Measurements from ENCODE around the gene OVCH2. TPM values are rescaled to one million over a fixed set of nuclear protein-coding genes. Genes with fewer than 3 reads are reported as not detected.

OVCH2 gene
- total RNA-seq, 4 donors from 2014 or later = not detected

DNA sequence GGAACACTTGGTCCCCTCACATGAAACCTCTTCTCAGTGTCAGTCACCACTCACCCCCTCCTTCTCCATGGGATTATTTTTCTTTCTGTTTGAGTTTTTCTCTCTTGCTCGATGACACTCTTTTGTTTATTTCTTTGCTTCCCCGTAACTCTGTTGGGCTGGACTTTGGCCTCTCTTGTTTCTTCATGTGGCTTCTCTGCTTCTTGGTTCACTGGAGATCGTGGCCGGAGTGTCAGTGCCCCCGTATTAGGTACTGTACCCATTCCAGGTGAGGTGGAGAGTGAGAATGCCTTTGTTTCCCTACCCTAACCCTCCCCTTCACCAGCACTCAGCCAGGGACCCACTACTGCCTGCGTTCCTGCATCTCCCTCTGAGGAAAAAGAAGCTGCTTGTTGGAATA lies 65.5 kb downstream of the OVCH2 start:
- Histone ChIP-seq H3K27ac (replicated peaks in 1 of 4) (no peak overlapping the region), H3K4me1 (peaks cover 0 to 18% (median 5%) of the 10 kb centered on the region in 4 donors), H3K27me3 (no peaks in the 10 kb centered on the region), H3K36me3 (peaks cover 0 to 71% (median 27%) of the 10 kb centered on the region in 4 donors), H3K4me3 (no peak overlapping the region), H3K9me3 (no peaks in the 10 kb centered on the region)
- intact Hi-C loops (cut with DNase I) = no loop called here
- WGBS = 79% methylated on average over 6 of the region's 6 CpGs
- DNase-seq (ENCODE audit: extremely low spot score) = no peak
- TF ChIP-seq POLR2A (IDR thresholded peaks at IDR 0.05; ENCODE audit: low read depth) (no peak), POLR2AphosphoS5 (IDR thresholded peaks at IDR 0.05) (no peak), EP300 (IDR thresholded peaks at IDR 0.05) (no peak)
- TF ChIP-seq, protein P1, sequence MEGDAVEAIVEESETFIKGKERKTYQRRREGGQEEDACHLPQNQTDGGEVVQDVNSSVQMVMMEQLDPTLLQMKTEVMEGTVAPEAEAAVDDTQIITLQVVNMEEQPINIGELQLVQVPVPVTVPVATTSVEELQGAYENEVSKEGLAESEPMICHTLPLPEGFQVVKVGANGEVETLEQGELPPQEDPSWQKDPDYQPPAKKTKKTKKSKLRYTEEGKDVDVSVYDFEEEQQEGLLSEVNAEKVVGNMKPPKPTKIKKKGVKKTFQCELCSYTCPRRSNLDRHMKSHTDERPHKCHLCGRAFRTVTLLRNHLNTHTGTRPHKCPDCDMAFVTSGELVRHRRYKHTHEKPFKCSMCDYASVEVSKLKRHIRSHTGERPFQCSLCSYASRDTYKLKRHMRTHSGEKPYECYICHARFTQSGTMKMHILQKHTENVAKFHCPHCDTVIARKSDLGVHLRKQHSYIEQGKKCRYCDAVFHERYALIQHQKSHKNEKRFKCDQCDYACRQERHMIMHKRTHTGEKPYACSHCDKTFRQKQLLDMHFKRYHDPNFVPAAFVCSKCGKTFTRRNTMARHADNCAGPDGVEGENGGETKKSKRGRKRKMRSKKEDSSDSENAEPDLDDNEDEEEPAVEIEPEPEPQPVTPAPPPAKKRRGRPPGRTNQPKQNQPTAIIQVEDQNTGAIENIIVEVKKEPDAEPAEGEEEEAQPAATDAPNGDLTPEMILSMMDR (IDR thresholded peaks at IDR 0.05) = no peak

DNA sequence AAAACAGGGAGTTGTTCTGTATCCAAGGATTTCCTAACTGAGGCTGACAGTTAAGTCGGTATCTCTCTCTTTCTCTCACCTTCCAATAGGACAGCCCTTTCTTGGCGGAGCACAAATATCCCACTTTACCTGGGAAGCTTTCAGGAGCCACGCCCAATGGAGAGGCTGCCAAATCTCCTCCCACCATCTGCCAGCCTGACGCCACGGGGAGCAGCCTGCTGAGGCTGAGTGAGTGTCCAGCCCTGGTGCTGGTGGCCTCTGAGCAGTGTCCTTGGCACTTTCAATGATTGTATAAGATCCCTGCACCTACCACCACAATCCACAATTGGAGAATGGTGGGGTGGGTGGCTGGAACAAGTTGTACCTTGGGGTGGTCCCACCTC lies 66.6 kb downstream of the OVCH2 start:
- 79% methylated on average over 2 of the region's 5 CpGs for WGBS
- Histone ChIP-seq H3K27me3 (no peaks in the 10 kb centered on the region), H3K36me3 (peaks cover 0 to 78% (median 31%) of the 10 kb centered on the region in 4 donors), H3K4me3 (no peak overlapping the region), H3K9me3 (no peaks in the 10 kb centered on the region), H3K4me1 (peaks cover 0 to 18% (median 5%) of the 10 kb centered on the region in 4 donors), H3K27ac (replicated peaks in 1 of 4) (peak overlapping the region in 1 of 4 donors; percentile 50)
- intact Hi-C loops (cut with DNase I) = no loop called here
- DNase-seq (ENCODE audit: extremely low spot score) = no peak
- TF ChIP-seq POLR2A (IDR thresholded peaks at IDR 0.05; ENCODE audit: low read depth) = no peak
- TF ChIP-seq POLR2AphosphoS5 (IDR thresholded peaks at IDR 0.05) = no peak
- TF ChIP-seq, protein P1 (IDR thresholded peaks at IDR 0.05) = no peak
- no peak for TF ChIP-seq EP300 (IDR thresholded peaks at IDR 0.05)

Other genes starting within 250 kb of the OVCH2 start
- gene OLFML1, start 221.0 kb downstream of the OVCH2 start, total RNA-seq = 10 to 100 TPM in 1 of 4 donors, 1 to 10 TPM in 3; 5.6 to 10.8 (median 7.7) TPM
- 10 to 100 TPM in 2 of 4 donors, 1 to 10 TPM in 2; 7.5 to 12.5 (median 10.0) TPM for gene PPFIBP2, start 192.5 kb downstream of the OVCH2 start, total RNA-seq
- 1 to 10 TPM; 2.2 to 4.2 (median 2.6) TPM for gene CYB5R2, start 33.0 kb downstream of the OVCH2 start, total RNA-seq
- gene OR5P2, start 90.5 kb upstream of the OVCH2 start, total RNA-seq = not detected
- not detected for gene OR5P3, start 124.4 kb upstream of the OVCH2 start, total RNA-seq
- gene OR10A6, start 224.8 kb upstream of the OVCH2 start, total RNA-seq = not detected
- gene OR10A3, start 235.2 kb upstream of the OVCH2 start, total RNA-seq = not detected

Measured in esophagus muscularis mucosa (tissue), 4 donors.